ENCODE data around the gene MYL6.

MYL6 gene

DNA sequence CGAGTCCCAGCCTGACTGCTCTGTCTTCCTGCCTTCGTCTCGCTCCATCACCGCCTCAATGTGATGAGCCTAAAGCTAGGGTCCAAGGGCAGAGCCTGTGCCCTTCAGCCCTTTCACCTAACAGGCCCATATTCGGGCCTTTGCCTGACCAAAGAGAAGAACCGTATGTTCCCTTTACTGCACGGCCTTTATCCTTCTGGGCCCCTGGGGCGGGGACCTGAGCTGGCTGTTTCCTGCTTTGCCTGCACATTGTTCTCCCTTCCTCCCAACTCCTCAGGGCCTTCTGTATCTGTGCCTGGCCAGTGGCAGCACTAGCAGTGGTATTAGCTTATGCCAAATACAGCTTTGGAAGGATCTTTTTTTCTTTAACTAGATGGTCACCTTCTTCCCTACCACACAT, 14.3 kb upstream of the MYL6 start:
- no peak for DNase-seq (ENCODE audit: low spot score)
- in situ Hi-C loops (cut with MboI; ENCODE audit: low sequenced_read_pairs, unreplicated experiment): no loop called here
- TF ChIP-seq, protein P1, sequence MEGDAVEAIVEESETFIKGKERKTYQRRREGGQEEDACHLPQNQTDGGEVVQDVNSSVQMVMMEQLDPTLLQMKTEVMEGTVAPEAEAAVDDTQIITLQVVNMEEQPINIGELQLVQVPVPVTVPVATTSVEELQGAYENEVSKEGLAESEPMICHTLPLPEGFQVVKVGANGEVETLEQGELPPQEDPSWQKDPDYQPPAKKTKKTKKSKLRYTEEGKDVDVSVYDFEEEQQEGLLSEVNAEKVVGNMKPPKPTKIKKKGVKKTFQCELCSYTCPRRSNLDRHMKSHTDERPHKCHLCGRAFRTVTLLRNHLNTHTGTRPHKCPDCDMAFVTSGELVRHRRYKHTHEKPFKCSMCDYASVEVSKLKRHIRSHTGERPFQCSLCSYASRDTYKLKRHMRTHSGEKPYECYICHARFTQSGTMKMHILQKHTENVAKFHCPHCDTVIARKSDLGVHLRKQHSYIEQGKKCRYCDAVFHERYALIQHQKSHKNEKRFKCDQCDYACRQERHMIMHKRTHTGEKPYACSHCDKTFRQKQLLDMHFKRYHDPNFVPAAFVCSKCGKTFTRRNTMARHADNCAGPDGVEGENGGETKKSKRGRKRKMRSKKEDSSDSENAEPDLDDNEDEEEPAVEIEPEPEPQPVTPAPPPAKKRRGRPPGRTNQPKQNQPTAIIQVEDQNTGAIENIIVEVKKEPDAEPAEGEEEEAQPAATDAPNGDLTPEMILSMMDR (IDR thresholded peaks at IDR 0.05; ENCODE audit: borderline replicate concordance, control extremely low read depth, extremely low read depth, insufficient read depth, missing control alignments): no peak

DNA sequence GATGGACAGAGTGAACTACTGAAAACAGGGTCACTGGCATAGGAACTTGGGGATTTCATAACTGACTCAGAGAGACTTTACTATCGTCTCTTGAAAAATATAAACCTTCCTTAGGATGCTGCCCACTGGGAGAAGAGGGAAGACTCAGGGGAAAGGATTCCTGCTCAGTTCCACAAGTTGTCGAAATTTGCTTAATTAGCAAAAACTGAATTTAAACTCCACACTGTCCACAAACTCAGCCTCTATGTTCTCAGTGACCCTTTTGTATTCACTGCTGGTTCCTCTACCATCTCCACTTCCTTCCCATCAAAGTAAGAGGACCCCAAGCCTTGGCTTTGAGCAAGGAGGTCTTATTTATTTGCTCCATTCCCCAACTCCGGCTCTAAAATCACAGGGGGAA, 12.9 kb upstream of the MYL6 start:
- no peak for DNase-seq (ENCODE audit: low spot score)
- in situ Hi-C loops (cut with MboI; ENCODE audit: low sequenced_read_pairs, unreplicated experiment): no loop called here
- TF ChIP-seq, protein P1 (IDR thresholded peaks at IDR 0.05; ENCODE audit: borderline replicate concordance, control extremely low read depth, extremely low read depth, insufficient read depth, missing control alignments): no peak

- TF ChIP-seq, protein P1 (IDR thresholded peaks at IDR 0.05; ENCODE audit: borderline replicate concordance, control extremely low read depth, extremely low read depth, insufficient read depth, missing control alignments): no peak
- in situ Hi-C loops (cut with MboI; ENCODE audit: low sequenced_read_pairs, unreplicated experiment): no loop called here
- no peak for DNase-seq (ENCODE audit: low spot score)
Measured at GRCh38 chr12:56146492-56147460, 11.4 kb upstream of the MYL6 start.

GRCh38 chr12:56150563-56150962, 7.6 kb upstream of the MYL6 start:
- DNase-seq (ENCODE audit: low spot score): no peak
- TF ChIP-seq, protein P1 (IDR thresholded peaks at IDR 0.05; ENCODE audit: borderline replicate concordance, control extremely low read depth, extremely low read depth, insufficient read depth, missing control alignments): no peak
- in situ Hi-C loops (cut with MboI; ENCODE audit: low sequenced_read_pairs, unreplicated experiment): no loop called here

GRCh38 chr12:56151672-56152131, 6.5 kb upstream of the MYL6 start:
- in situ Hi-C loops (cut with MboI; ENCODE audit: low sequenced_read_pairs, unreplicated experiment): no loop called here
- DNase-seq (ENCODE audit: low spot score): peak; percentile 63
- TF ChIP-seq, protein P1 (IDR thresholded peaks at IDR 0.05; ENCODE audit: borderline replicate concordance, control extremely low read depth, extremely low read depth, insufficient read depth, missing control alignments): peak; percentile 11

- TF ChIP-seq, protein P1 (IDR thresholded peaks at IDR 0.05; ENCODE audit: borderline replicate concordance, control extremely low read depth, extremely low read depth, insufficient read depth, missing control alignments): no peak
- peak; percentile 95 for DNase-seq (ENCODE audit: low spot score)
- in situ Hi-C loops (cut with MboI; ENCODE audit: low sequenced_read_pairs, unreplicated experiment): no loop called here
Measured at GRCh38 chr12:56152132-56152755, 5.9 kb upstream of the MYL6 start, which contains the start of gene MYL6B. TSS of gene MYL6B (plus strand) at chr12:56152587. CDS start at chr12:56153919, 1,332 bp downstream.

All from GM13976 (cell line).